Tibial nerve (tissue), 4 donors: ENCODE results near the gene KDELR3. TPM values are rescaled to one million over a fixed set of nuclear protein-coding genes. Genes with fewer than 3 reads are reported as not detected.

Experiments
- DNase-seq, 2 donors: peaks; one replicate each; pipeline ENCODE4 v3.0.0-alpha.2; 2019; ENCODE audit warnings: low spot score in 2 of 2
- H3K27ac ChIP-seq, 4 donors: fragments of 200-600 bp; sonication (generic) in 3 of 4; one replicate each; pipeline ENCODE4 v1.5.1; 2017 to 2019; ENCODE audit warnings: mild to moderate bottlenecking in 1 of 4
- H3K27me3 ChIP-seq, 2 donors: fragments of 200-600 bp; sonication (generic) in 1 of 2; one replicate each; pipeline versions ENCODE4 v1.5.1 to v1.6.0; 2017 to 2019
- H3K36me3 ChIP-seq, 3 donors: fragments of 200-600 bp; sonication (generic); one replicate each; pipeline ENCODE4 v1.5.1; 2018 to 2019
- H3K4me1 ChIP-seq, 4 donors: fragments of 200-600 bp; sonication (generic) in 3 of 4; one replicate each; pipeline ENCODE4 v1.5.1; 2017 to 2019
- H3K4me3 ChIP-seq, 4 donors: fragments of 200-600 bp; sonication (generic) in 3 of 4; one replicate each; pipeline ENCODE4 v1.5.1; 2017 to 2019; ENCODE audit warnings: mild to moderate bottlenecking in 1 of 4, moderate library complexity in 1 of 4
- H3K9me3 ChIP-seq, 4 donors: fragments of 200-600 bp; sonication (generic) in 3 of 4; one replicate each; pipeline ENCODE4 v1.5.1; 2017 to 2019
- EP300 ChIP-seq, 2 donors: sonication (generic); formaldehyde crosslinking; IDR thresholded peaks; one replicate each; pipeline ENCODE4 v1.6.1; 2017; ENCODE audit warnings: antibody characterized with exemption in 2 of 2, mild to moderate bottlenecking in 1 of 2
- POLR2A ChIP-seq, 2 donors: fragments of 450-650 bp; IDR thresholded peaks; one replicate each; pipeline ENCODE4 v1.6.1; 2017; ENCODE audit warnings: antibody characterized with exemption in 2 of 2, mild to moderate bottlenecking in 2 of 2, moderate library complexity in 2 of 2
- WGBS, 2 donors: methylation state at CpG; one replicate each; pipeline ENCODE4 v1.1.5; 2018; 5-methylcytosine and 5-hydroxymethylcytosine counted together
- total RNA-seq, 4 donors: library from RNA; depleted of rRNA; stranded (reverse); fragments of >200 nt; gene quantifications; one replicate each; pipeline ENCODE4 v1.1.0, GENCODE V29; 2016
- TF ChIP-seq, protein P1 (sequence below), 5 experiments: fragments of 200-600 bp in 3 of 5; fragments of 450-650 bp in 2 of 5; sonication (generic) in 3 of 5; IDR thresholded peaks; one replicate each; pipeline ENCODE4 v1.5.1; 2016 to 2019; ENCODE audit warnings: antibody characterized with exemption in 5 of 5, mild to moderate bottlenecking in 3 of 5, moderate library complexity in 2 of 5

The KDELR3 gene
- total RNA-seq, 4 donors from 2014 or later, result 6.1 to 18.0 (median 10.6) TPM

GRCh38 chr22:38432264-38432663 is 35.6 kb upstream of the KDELR3 start:
- TF ChIP-seq, protein P1, sequence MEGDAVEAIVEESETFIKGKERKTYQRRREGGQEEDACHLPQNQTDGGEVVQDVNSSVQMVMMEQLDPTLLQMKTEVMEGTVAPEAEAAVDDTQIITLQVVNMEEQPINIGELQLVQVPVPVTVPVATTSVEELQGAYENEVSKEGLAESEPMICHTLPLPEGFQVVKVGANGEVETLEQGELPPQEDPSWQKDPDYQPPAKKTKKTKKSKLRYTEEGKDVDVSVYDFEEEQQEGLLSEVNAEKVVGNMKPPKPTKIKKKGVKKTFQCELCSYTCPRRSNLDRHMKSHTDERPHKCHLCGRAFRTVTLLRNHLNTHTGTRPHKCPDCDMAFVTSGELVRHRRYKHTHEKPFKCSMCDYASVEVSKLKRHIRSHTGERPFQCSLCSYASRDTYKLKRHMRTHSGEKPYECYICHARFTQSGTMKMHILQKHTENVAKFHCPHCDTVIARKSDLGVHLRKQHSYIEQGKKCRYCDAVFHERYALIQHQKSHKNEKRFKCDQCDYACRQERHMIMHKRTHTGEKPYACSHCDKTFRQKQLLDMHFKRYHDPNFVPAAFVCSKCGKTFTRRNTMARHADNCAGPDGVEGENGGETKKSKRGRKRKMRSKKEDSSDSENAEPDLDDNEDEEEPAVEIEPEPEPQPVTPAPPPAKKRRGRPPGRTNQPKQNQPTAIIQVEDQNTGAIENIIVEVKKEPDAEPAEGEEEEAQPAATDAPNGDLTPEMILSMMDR (IDR thresholded peaks at IDR 0.05), result no peak
- TF ChIP-seq EP300 (IDR thresholded peaks at IDR 0.05) (no peak), POLR2A (IDR thresholded peaks at IDR 0.05) (no peak)
- H3K27ac ChIP-seq, result no peak overlapping the region
- no peaks in the 10 kb centered on the region for H3K9me3 ChIP-seq
- DNase-seq, result no peak
- WGBS, 2 donors, result 84 to 91% methylated on average over 1 of the region's 1 CpG
- H3K4me3 ChIP-seq, result no peak overlapping the region
- no peaks in the 10 kb centered on the region for H3K4me1 ChIP-seq
- H3K27me3 ChIP-seq, result no peaks in the 10 kb centered on the region
- no peaks in the 10 kb centered on the region for H3K36me3 ChIP-seq

DNA sequence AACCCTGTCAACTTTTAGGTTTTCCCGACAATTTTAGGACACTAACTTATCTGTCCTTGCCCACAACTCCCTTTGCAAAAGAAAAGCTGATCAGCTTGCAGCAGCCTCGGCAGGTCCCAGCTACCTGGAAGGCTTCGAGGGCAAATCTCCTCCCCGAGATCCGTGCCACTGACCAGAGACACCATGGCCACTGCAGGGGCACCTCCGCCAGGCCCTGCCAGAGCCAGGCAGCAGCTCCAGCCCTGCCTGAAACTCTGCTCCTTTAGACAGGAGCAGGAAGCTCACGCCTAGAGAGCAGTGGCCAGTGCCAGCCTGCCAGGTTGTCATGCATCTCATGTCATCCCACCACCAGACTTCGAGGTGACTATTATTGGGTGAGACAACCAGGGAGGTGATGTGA is 34.0 kb upstream of the KDELR3 start:
- no peak overlapping the region for H3K4me3 ChIP-seq
- no peaks in the 10 kb centered on the region for H3K4me1 ChIP-seq
- no peaks in the 10 kb centered on the region for H3K27me3 ChIP-seq
- no peak overlapping the region for H3K27ac ChIP-seq
- no peak for DNase-seq
- 77 to 83% methylated on average over 7 to 8 of the region's 8 CpGs for WGBS, 2 donors
- no peaks in the 10 kb centered on the region for H3K36me3 ChIP-seq
- H3K9me3 ChIP-seq, result no peaks in the 10 kb centered on the region
- TF ChIP-seq POLR2A (IDR thresholded peaks at IDR 0.05) (no peak), EP300 (IDR thresholded peaks at IDR 0.05) (no peak)
- TF ChIP-seq, protein P1 (IDR thresholded peaks at IDR 0.05), result no peak

GRCh38 chr22:38435010-38435409 is 32.9 kb upstream of the KDELR3 start:
- 79 to 83% methylated on average over 4 of the region's 4 CpGs for WGBS, 2 donors
- no peaks in the 10 kb centered on the region for H3K36me3 ChIP-seq
- H3K9me3 ChIP-seq, result no peaks in the 10 kb centered on the region

DNA sequence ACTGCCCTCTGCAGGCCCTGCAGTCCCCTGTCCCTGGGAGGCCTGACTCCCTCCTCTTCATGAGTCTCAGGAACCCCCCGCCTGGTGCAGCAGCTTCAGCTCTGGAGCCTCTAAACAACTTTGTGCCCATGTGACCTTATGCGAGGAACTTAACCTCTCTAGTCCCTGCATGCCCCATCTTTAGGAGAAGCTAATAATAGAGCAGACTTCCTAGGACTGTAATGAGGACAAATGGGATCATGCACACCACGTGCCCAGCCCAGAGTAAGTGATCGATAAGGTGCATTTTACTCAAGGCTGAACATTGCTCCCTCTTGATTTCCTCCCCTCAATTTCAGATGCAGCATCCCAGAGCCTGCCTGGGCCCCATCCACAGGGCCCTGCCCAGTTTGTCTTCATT is 31.9 kb upstream of the KDELR3 start:
- Histone ChIP-seq H3K4me1 (no peaks in the 10 kb centered on the region), H3K36me3 (no peaks in the 10 kb centered on the region), H3K27me3 (peaks cover 0 to 2% of the 10 kb centered on the region in 2 donors), H3K4me3 (no peak overlapping the region), H3K9me3 (no peaks in the 10 kb centered on the region), H3K27ac (no peak overlapping the region)
- WGBS, 2 donors, result 35 to 47% methylated on average over 2 to 4 of the region's 4 CpGs
- TF ChIP-seq, protein P1 (IDR thresholded peaks at IDR 0.05), result no peak
- TF ChIP-seq EP300 (IDR thresholded peaks at IDR 0.05) (no peak), POLR2A (IDR thresholded peaks at IDR 0.05) (no peak)
- no peak for DNase-seq

More at GRCh38 chr22:38435010-38435409, 32.9 kb upstream of the KDELR3 start:
- no peak overlapping the region for H3K27ac ChIP-seq
- no peak overlapping the region for H3K4me3 ChIP-seq
- TF ChIP-seq POLR2A (IDR thresholded peaks at IDR 0.05) (no peak), EP300 (IDR thresholded peaks at IDR 0.05) (no peak)
- TF ChIP-seq, protein P1 (IDR thresholded peaks at IDR 0.05), result no peak
- H3K4me1 ChIP-seq, result no peaks in the 10 kb centered on the region
- DNase-seq, result no peak
- no peaks in the 10 kb centered on the region for H3K27me3 ChIP-seq

- 87 to 90% methylated on average over 14 of the region's 15 CpGs for WGBS, 2 donors
- Histone ChIP-seq H3K4me3 (no peak overlapping the region), H3K27me3 (peaks cover 0 to 5% of the 10 kb centered on the region in 2 donors), H3K27ac (no peak overlapping the region), H3K4me1 (no peaks in the 10 kb centered on the region), H3K9me3 (no peaks in the 10 kb centered on the region), H3K36me3 (no peaks in the 10 kb centered on the region)
- DNase-seq, result no peak
- TF ChIP-seq EP300 (IDR thresholded peaks at IDR 0.05), result no peak
- TF ChIP-seq, protein P1 (IDR thresholded peaks at IDR 0.05), result no peak
- TF ChIP-seq POLR2A (IDR thresholded peaks at IDR 0.05), result no peak
Measured at GRCh38 chr22:38436629-38437395, 31.1 kb upstream of the KDELR3 start.
